Inflammatory macrophage (primary cell): ENCODE measurements around the gene ABCA9.
A peak's percentile ranks its signal among the peaks of the same experiment; 100 is the strongest.
"Not testable (repeated sequence)": the region's sequence is repeated elsewhere in the genome, so short reads cannot be mapped to it uniquely, and the experiment has no call there.

Source experiments
- DNase-seq, 2 donors: peaks; one replicate each; pipeline ENCODE4 v3.0.0-alpha.2; 2020 to 2022

The ABCA9 gene

DNA sequence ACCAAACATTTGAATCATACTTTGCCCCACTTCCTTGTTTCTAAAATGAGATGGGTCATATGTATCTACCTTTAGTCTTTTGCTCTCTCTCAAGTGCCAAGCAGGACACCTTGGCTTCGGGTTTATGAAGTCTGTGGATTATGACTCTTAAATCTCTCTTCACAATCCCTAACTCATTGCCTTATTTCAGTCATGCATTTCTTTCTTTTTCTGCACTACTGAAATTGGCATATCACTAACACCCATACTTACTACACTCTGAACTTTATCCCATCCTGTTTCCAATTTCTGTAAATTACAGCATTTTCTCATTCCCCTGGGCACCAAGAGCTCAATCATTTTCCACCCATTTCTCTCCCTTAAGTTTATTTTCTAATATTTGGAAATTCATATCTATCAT is 42.0 kb downstream of the ABCA9 start:
- DNase-seq: no peak

DNA sequence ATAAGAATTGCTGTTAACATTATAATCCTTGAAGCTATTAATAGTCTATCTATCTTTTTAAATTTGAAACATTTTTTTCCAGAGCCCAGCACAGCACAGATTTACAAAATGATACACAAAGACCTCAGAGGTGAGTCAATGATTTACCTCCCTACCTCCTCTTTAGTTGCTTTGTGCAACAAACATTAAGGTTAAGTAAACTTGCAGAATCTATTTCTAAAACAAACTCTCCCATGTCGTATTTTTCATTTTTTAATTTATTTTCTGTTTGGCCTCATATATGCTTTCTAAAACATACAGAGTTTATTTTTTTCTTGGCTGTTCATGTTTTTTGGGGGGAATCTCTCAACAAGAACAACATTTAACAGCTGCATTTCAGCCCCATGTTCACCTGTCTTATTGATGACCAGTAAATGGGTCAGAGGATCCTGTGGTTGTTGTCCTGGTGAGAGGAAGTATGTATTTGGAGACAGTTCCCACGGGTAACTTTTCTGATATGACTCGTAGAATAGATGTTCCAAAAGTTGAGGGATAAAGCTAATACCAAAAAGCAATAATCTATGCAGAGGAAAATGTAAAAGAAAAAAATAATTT is 42.6 kb downstream of the ABCA9 start:
- DNase-seq: no peak

DNA sequence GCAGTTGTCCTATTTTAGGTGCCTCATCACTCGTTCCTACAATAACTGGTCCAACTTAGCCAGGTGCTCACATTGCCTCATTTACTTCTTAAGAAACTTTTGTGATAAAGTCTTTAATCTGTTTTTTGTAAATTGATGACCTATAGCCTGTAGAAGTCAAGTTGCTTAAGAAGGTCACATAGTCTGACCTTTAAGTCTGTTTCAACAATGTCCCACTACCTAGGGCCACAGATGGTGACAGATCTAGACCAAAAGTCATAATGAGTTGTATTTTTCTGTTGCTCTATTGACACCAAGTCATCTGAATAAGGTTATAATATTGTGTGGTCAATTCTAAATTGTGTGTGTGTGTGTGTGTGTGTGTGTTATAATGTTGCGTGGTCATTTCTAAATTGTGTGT is 45.1 kb downstream of the ABCA9 start:
- no peak for DNase-seq

DNA sequence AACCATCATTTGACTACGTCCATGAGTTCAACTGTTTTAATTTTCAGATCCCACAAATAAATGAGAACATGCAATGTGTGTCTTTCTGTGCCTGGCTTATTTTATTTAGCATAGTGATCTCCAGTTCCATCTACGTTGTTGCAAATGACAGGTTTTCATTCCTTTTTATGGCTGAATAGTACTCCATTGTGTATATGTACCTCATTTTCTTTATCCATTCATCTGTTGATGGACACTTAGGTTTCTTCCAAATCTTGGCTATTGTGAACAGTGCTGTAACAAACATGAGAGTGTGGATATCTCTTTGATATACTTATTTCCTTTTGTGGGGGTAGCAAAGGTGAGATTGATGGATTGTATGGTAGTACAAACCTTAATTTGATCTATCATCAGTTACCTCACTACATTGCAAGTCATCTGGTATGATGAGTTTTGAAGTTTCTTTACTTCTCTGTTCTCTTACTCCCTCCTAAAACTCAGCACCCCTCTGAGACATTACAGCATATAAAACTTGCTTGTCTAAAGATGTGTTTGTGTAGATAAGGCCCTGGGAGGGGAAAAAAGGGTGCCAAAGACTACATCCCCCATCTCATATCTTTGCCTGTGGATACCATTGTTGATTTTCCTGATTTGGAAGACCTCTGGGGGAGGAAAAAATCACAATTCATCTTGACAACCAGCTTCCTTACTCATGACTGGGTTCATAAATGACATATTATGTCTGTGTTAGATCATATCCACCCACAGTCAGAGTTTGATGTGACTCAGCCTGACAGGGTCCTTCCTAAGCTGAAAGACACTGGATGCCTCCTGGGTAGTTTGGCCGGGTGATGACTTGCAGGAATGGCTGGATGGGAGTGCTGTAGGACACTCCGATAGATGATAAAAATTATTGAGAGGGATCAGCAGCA is 47.6 kb downstream of the ABCA9 start:
- peak; percentile 3 to 48 for DNase-seq

DNA sequence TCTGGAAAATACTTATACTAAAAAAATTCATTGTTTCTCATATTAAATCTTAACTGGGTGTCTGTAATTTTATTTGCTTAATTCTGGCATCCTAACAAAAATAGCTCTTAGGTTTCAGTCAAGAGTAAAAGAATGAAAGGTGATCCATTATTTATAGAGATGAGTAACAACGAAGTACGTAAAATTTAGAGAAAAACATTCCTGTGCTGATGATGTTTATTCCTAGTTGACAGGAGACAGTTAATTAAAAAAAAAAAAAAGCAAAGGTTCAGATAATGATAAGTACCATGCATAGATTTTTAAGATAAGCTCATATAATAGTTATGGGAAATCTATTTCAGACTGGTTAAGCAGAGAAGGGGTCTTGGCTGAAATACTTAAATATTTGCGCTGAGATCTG is 50.8 kb downstream of the ABCA9 start:
- no peak for DNase-seq

DNA sequence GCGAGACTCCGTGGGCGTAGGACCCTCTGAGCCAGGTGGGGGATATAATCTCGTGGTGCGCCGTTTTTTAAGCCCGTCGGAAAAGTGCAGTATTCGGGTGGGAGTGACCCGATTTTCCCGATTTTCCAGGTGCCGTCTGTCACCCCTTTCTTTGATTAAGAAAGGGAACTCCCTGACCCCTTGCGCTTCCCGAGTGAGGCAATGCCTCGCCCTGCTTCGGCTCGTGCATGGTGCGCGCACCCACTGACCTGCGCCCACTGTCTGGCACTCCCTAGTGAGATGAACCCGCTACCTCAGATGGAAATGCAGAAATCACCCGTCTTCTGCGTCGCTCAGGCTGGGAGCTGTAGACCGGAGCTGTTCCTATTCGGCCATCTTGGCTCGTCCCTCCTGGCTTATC is 56.0 kb downstream of the ABCA9 start:
- DNase-seq: not testable (repeated sequence)

DNA sequence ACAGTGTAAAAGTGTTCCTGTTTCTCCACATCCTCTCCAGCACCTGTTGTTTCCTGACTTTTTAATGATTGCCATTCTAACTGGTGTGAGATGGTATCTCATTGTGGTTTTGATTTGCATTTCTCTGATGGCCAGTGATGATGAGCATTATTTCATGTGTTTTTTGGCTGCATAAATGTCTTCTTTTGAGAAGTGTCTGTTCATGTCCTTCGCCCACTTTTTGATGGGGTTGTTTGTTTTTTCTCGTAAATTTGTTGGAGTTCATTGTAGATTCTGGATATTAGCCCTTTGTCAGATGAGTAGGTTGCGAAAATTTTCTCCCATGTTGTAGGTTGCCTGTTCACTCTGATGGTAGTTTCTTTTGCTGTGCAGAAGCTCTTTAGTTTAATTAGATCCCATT is 61.0 kb downstream of the ABCA9 start:
- DNase-seq: not testable (repeated sequence)

DNA sequence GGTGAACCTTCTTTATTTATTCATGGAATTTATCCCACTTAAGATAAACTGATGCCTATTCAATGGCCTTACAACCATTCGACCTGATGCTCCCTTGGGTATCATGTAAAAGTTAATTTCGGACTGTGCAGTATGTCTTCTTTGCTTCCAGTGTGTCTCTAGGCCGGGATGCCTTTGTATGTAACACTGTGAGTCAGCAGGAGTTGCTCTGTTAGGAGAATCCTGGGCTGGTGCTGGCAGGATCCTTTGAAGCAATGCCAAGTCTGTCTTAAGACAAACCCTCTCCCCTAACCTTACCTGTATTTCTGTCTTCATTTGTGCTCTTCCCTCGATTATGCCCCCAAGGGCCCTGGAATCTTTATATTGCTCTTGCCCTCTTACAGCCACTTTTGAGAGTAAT is 67.6 kb downstream of the ABCA9 start:
- DNase-seq: no peak

DNA sequence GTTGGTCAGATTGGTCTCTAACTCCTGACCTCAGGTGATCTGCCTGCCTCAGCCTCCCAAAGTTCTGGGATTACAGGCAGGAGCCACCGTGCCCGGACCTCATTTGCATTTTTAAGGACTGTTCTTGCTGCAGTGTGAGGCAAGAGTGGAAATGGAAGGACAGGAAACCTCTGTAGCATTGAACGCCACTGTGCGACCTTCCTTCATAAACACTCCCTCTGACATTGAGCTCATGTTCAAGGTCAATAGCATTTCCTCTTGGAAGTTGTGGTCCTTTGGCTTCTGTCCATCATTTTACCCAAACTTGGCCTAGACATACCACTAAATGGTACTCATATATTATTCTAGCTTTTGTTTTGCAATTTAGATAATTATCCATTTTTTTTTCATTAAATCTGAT is 72.8 kb downstream of the ABCA9 start:
- DNase-seq: no peak

DNA sequence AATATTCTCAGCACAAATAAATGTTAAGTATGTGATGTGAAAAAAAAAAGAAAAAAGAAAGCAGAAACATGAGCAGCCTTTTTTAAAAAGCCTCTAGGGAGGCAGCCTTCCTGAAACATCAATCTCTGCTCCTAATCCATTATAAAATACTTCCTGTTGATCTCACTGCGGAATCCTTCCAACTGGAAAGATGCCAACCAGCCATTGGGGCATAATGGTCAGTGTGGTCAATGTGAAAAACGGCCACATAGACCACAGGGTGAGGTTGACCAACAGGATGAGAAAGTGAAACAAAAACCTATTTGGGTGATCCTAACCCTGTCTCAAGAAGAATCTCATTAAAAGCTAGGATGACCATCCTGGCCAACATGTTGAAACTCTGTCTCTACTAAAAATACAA is 79.4 kb downstream of the ABCA9 start:
- DNase-seq: peak; percentile 36 to 57

DNA sequence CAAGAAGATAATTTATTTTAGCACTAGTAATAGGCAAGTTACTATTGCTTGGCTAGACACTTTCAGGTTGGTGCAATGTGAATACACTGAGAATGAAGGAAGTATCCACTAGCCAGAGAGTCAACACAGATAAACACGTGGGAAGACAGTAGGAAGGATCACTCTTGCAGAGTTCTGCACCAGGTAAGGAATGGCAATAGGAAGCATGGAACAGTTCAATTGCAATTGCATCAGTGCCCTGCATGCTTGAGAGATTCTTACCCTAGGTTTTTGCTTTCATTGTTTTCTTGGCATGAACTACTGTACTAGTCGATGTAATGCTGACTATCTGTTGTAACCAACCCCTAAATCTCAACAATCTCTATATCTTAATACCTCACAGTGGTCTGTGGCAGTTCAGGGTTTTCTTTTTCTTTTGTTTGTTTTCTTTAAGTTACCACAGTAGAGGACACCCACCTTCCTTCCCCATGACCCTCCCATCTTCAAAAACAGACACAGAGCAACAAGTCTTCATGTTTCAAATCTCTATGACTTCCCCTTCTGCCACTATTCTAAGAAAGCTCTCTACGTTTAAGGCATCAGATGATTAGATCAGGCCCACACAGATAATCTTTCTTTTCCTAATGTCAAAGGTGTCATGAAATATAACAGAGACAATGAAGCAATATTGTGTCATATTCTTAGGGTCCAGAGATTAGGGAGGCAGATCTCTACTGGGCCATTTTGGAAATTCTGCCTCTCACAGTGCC is 87.5 kb downstream of the ABCA9 start:
- DNase-seq: peak; percentile 55 to 63

DNA sequence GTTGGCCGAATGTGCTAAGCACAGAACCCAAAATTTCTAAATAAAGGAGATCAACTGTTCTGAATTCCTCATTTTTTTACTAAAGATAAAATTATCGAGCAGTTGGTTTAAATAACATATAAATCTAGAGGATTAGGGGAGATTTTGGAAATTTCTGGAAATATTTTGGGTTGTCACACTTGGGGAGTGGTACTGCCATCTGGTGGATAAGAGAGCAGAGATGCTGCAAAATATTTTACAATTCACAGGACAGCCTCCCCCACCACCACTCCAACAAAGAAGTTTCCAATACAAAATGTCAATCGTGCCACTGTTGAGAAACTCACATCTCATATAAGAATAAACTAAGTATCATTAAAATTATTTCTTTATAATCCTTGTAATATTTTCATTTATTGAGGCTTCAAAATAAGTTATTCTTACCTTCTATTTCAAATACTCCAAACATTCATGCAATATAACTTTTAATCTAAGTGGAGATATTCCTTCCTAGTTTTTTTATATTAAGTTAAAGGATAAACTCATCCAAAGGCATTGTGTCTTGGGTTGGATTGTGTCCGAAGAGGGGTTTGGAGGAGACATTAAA is 88.5 kb downstream of the ABCA9 start:
- DNase-seq: peak; percentile 26 to 30

DNA sequence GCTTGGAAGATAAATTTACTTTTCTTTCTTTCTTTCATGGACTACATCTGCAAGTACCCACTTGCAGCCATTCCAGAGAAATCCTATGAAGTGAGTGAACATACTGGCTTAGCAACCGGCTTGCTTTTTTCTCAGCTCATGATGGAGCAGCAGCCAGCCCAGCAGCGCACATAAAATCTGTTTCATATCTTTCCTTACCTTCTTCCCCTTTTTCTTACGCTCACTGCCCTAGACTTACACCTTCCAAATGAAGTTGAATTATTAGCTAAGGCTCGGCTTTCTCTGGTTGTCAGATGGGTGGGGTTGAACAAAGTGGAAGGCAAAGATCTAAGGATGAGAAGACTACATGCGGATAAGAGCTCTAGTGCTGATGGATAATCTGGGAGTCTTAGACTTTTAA is 91.6 kb downstream of the ABCA9 start:
- DNase-seq: no peak

DNA sequence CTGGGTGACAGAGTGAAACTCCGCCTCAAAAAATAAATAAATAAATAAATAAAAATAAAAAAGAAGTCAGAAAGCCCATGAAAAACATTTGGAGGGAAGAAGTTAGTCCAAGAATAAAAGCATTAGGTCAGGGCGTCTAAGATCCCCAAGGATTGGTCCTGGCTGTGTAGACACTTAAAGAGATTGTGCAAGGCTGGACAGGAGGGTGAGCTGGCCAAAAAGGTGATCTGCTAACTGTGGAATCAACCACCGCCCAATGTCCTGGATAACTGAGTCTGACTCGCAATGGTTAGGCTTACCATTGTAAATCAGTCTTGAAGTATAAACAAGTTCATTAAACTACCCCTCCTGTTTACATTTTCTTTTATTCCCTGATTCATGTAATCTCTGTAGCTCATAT is 96.8 kb downstream of the ABCA9 start:
- no peak for DNase-seq

DNA sequence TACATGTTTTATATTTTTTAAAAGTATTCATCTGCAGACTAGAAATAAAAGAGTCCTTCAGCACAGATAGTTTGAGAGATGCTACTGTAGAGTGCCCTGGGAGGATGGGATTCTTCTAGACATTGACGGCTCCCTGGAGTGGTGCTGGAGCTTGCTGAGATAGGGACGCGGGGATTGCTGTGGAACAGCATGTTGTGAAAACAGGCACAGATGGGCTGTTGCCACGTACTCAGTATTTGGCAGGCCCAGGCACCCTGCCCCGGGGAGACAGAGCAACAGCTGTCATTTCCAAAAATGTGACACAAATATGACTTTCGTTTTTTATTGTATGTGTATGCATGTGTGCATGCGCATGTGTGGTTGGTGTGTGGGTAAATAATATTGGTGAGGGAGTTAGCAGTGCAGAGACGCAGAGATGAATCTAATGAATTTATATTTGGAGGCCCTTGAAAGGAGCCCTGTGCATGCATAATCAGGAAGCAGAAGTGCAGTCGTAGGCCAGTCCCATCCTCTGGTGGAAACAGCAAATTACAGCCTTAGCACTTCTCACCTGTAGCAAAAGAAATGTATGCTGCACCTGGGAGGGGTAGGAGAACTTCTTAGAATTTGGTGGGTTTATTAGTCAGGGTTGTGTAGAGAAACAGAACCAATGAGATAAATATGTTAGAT is 99.4 kb downstream of the ABCA9 start:
- DNase-seq: no peak

DNA sequence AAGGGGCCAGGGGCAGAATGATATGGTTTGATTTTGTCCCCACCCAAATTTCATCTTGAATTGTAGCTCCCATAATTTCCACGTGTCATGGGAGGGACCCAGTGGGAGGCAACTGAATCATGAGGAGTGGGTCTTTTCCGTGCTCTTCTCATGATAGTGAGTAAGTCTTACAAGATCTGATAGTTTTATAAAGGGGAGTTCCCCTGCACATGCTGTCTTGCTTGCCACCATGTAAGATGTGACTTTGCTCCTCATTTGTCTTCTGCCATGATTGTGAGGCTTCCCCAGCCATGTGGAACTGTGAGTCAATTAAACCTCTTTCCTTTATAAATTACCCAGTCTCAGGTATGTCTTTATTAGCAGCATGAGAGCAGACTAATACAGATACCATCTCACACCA is 101.6 kb downstream of the ABCA9 start:
- not testable (repeated sequence) for DNase-seq

DNA sequence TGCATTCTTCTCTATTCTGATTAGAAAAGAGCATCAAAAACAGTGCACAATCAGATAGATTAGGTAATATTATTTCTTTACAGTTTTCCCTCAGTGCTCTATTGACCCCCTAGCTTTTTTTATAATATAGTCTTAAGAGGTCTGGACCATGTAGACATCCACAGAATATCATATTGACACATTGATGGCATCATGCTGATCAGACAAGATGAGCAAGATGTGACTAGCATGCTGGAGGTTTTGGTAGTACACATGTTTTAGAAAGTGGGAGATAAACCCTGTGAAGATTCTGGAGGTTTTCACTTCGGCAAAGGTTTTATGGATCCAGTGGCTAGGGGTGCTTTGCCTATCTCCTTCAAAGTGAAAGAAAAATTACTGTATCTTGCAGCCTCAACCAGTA is 102.8 kb downstream of the ABCA9 start:
- DNase-seq: no peak

DNA sequence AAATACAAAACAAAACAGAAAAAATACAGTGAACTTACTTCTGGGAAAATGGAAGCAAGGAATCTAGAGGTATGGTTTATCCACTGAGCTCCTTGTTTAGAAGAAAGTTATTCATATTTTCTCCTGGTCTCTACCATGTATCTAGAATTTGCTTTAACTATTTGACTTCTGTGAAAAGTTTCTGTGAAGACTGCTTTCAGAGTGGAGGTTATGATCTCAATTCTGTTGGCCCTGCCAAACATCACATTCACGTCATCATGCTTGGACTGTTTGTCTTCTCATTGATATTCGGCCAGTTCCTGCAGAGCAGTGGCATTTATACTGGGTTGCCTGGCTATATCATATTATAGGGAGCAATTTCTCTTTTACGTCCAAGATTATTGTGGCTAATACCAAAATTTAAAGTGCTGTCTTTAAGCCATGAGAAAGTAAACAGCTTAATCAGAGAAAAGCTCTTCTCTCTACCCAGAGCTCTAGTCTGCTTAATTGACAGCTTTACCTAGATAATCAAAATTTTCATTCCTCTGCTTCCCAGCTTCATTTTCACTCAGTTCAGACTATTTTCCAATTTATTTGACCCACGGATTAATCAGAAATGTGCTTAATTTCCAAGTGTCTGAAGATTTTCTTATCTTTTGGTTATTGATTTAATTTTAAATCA is 105.4 kb downstream of the ABCA9 start, which contains the start of gene ABCA8:
Gene ABCA8, minus strand, starts transcription at position 212 of the 661 bp plus-strand sequence. CDS start 13,358 bp downstream, outside the sequence.
- DNase-seq: no peak

DNA sequence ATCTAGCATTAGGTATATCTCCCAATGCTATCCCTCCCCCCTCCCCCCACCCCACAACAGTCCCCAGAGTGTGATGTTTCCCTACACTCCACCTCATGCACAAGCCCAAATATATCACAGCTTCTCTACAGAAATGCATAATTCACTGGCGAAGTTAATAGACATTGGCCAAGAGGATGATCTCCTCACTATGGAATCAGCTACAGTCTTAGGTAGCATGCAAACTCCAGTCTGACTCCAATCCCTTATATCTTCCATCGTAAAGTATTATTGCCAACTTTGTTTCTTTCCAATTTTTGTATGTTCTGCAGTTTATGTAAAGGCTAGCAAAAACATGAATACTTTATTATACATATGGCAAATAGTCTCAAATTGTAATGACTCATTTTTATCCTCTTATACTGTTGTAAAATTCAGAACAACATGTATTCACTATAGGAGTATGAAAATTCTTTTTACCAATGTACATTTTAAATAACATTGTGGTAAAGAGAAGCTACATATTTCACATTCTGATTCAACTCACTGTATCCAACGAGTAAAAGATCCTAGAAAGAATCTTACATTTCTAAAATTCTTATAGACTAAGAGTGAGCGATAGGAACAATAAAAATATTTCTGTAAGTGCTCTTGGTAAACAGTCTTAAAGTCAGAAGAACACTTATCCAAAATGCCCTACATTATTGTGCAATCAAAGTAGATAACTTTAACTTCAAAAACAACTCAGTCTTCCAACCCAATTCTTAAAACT is 106.4 kb downstream of the ABCA9 start:
- no peak for DNase-seq

DNA sequence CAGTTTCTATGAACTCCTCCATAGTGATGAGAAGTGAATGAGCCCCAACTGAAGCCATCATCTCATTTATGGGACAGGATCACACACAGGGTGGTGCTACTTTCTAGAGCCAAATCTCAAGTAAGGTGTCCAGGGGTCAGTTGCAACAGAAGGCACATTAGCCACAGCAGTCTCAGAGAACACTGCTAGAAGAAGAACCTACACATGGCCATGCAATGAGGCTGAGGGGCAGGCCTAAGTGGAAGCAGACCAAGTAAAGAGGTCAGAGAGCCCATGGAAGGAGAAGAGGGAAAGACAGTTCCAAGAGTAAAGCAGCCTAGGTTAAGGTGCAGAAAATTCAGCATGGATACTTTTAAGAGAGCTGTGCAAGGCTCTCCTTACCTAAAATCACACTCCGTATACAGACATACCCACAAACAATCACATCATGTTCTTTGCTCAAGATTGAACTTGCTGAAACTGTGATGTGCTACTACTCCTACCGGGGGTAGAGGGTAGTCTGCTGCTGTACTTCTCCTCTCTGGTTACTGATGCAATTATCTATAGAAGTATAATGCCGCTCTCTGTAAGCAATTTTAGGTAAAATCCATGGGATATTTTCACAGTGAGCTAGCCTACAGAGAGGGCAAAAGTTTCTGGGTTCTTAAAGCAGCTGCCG is 107.3 kb downstream of the ABCA9 start:
- no peak for DNase-seq

DNA sequence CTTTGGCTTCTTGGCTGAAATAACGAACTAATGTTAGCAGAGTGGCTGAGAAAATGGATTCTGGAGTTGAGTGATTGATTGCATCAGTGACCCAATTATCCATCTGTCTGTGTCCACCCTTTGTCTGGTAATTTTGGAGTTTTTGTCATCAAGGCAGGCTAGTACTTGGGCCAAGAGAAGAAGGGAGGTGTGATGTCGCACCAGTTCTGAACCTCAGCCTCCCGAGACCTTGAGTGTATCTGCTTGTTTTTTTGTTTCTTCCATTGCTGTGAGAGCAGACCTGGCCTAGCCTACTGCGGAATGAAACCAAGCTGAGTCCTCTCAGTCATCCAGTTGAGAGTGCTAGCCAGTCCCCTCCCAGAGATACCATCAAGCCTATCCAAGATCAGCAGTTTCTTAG is 110.0 kb downstream of the ABCA9 start:
- DNase-seq: no peak
